SK-N-SH (cell line): ENCODE measurements around the gene COL9A3. TPM values are rescaled to one million over a fixed set of nuclear protein-coding genes. Genes with fewer than 3 reads are reported as not detected.

Experiments
- CTCF ChIA-PET: fragments of 300-600, 350-600 bp; formaldehyde crosslinking; extraction: SDS; loops from one replicate; lab custom pipeline; 2021; lab: Yijun Ruan, JAX
- POLR2A ChIA-PET: fragments of 350-600 bp; sonication (Branson Sonifier 250); formaldehyde crosslinking; extraction: SDS; loops from one replicate; lab custom pipeline; 2020; ENCODE audit warnings: antibody characterized with exemption, inconsistent platforms; lab: Yijun Ruan, JAX
- DNase-seq: peaks from one replicate; pipeline ENCODE4 v3.0.0; 2012
- H2AFZ ChIP-seq: fragments of 200-600 bp; sonication (generic); 2 replicates; pipeline ENCODE4 v1.8.1; 2016; ENCODE audit warnings: antibody characterized with exemption, mild to moderate bottlenecking, low read depth
- H3F3A ChIP-seq: fragments of 200-600 bp; sonication (generic); replicated peaks from 2 replicates; pipeline ENCODE3; 2016; ENCODE audit warnings: antibody characterized with exemption, mild to moderate bottlenecking; ENCODE audit not compliant: insufficient read depth
- H3K27ac ChIP-seq, 2 experiments: fragments of 200-500 bp in 1 of 2; fragments of 200-600 bp in 1 of 2; sonication (Bioruptor generic) in 1 of 2; sonication (generic), shearing (Covaris generic) in 1 of 2; 2 replicates each; pipeline versions ENCODE4 v1.5.1 to v1.6.1; 2014 to 2016; ENCODE audit warnings: low read depth in 2 of 2, inconsistent platforms in 1 of 2, low read length in 1 of 2, mild to moderate bottlenecking in 1 of 2, mixed read lengths in 1 of 2
- H3K27me3 ChIP-seq: fragments of 200-600 bp; sonication (generic), shearing (Covaris generic); 2 replicates; pipeline ENCODE4 v1.6.1; 2016; ENCODE audit warnings: mixed run types; ENCODE audit not compliant: insufficient read depth
- H3K36me3 ChIP-seq, 2 experiments: fragments of 200-500 bp in 1 of 2; fragments of 200-600 bp in 1 of 2; sonication (Bioruptor generic) in 1 of 2; sonication (generic) in 1 of 2; replicated peaks in 1 of 2; 2 replicates each; pipeline versions ENCODE3 to v1.5.1; 2014 to 2016; ENCODE audit warnings: low read length in 1 of 2, mild to moderate bottlenecking in 1 of 2; ENCODE audit not compliant: insufficient read depth in 2 of 2, control insufficient read depth in 1 of 2
- H3K4me1 ChIP-seq, 2 experiments: fragments of 200-500 bp in 1 of 2; fragments of 200-600 bp in 1 of 2; sonication (Bioruptor generic) in 1 of 2; sonication (generic), shearing (Covaris generic) in 1 of 2; 2 replicates each; pipeline versions ENCODE4 v1.5.1 to v1.6.1; 2014 to 2016; ENCODE audit warnings: low read depth in 1 of 2, low read length in 1 of 2, mixed run types in 1 of 2; ENCODE audit not compliant: insufficient read depth in 2 of 2, control insufficient read depth in 1 of 2
- H3K4me2 ChIP-seq: fragments of 200-600 bp; sonication (generic), shearing (Covaris generic); 2 replicates; pipeline ENCODE4 v1.6.1; 2017; ENCODE audit warnings: mixed run types
- H3K4me3 ChIP-seq, 2 experiments: fragments of 200-500 bp in 1 of 2; fragments of 200-600 bp in 1 of 2; sonication (Bioruptor generic) in 1 of 2; sonication (generic), shearing (Covaris generic) in 1 of 2; 2 replicates each; pipeline versions ENCODE4 v1.5.1 to v1.8.1; 2014 to 2016; ENCODE audit warnings: low read depth in 2 of 2, inconsistent platforms in 1 of 2, low read length in 1 of 2, mild to moderate bottlenecking in 1 of 2, mixed read lengths in 1 of 2, moderate library complexity in 1 of 2
- H3K79me2 ChIP-seq: fragments of 200-600 bp; sonication (generic); 2 replicates; pipeline ENCODE4 v1.8.1; 2017; ENCODE audit warnings: mild to moderate bottlenecking; ENCODE audit not compliant: insufficient read depth
- H3K9ac ChIP-seq: fragments of 200-600 bp; sonication (generic); 2 replicates; pipeline ENCODE4 v1.6.1; 2017; ENCODE audit warnings: mixed run types
- H3K9me2 ChIP-seq: fragments of 200-600 bp; sonication (generic); 2 replicates; pipeline ENCODE4 v1.6.1; 2017; ENCODE audit warnings: mixed run types
- H3K9me3 ChIP-seq: fragments of 200-600 bp; sonication (generic); 2 replicates; pipeline ENCODE4 v1.6.1; 2017; ENCODE audit warnings: mixed run types, mild to moderate bottlenecking, moderate library complexity
- H4K20me1 ChIP-seq: fragments of 200-600 bp; sonication (generic); 2 replicates; pipeline ENCODE4 v1.6.1; 2017; ENCODE audit warnings: mild to moderate bottlenecking, mixed run types; ENCODE audit not compliant: insufficient read depth
- CHD2 ChIP-seq: fragments of 150-350 bp; IDR thresholded peaks from 2 replicates; pipeline ENCODE4 v1.6.1; 2018; ENCODE audit warnings: low read length; ENCODE audit not compliant: partially characterized antibody
- CTCF ChIP-seq: fragments of 200-600 bp; sonication (generic); IDR thresholded peaks from 2 replicates; pipeline ENCODE4 v1.6.1; 2017; ENCODE audit warnings: antibody characterized with exemption, mild to moderate bottlenecking, moderate library complexity
- ELF1 ChIP-seq: IDR thresholded peaks from 2 replicates; pipeline ENCODE4 v1.4.0; 2012
- EP300 ChIP-seq, 2 experiments: IDR thresholded peaks; 2 replicates each; pipeline versions ENCODE4 v1.4.0 to v1.6.1; 2012; ENCODE audit warnings: borderline replicate concordance in 1 of 2, low read depth in 1 of 2, low read length in 1 of 2
- GABPA ChIP-seq: IDR thresholded peaks from 2 replicates; pipeline ENCODE4 v1.4.0; 2012; ENCODE audit warnings: low read depth, mild to moderate bottlenecking
- MAX ChIP-seq: IDR thresholded peaks from 2 replicates; pipeline ENCODE4 v1.4.0; 2012; ENCODE audit warnings: low read depth
- NRF1 ChIP-seq: IDR thresholded peaks from 2 replicates; pipeline ENCODE4 v1.6.1; 2012; ENCODE audit warnings: low read depth, mild to moderate bottlenecking, low read length
- PBX3 ChIP-seq: IDR thresholded peaks from 2 replicates; pipeline ENCODE4; 2012
- RAD21 ChIP-seq: IDR thresholded peaks from 2 replicates; pipeline ENCODE4 v1.6.1; 2012; ENCODE audit warnings: mild to moderate bottlenecking, low read length
- RCOR1 ChIP-seq: fragments of 150-350 bp; IDR thresholded peaks from 2 replicates; pipeline ENCODE4 v1.6.1; 2017; ENCODE audit warnings: antibody characterized with exemption, low read length
- RFX5 ChIP-seq: IDR thresholded peaks from 2 replicates; pipeline ENCODE4 v1.6.1; 2012; ENCODE audit warnings: mild to moderate bottlenecking, improper control_type of control experiment, low read length
- SMC3 ChIP-seq: IDR thresholded peaks from 2 replicates; pipeline ENCODE4 v1.6.1; 2012; ENCODE audit warnings: low read depth, low read length, improper control_type of control experiment
- TAF1 ChIP-seq: IDR thresholded peaks from 2 replicates; pipeline ENCODE4 v1.6.1; 2012; ENCODE audit warnings: low read depth, mild to moderate bottlenecking, low read length, moderate library complexity, borderline replicate concordance
- TCF12 ChIP-seq: IDR thresholded peaks from 2 replicates; pipeline ENCODE4 v1.4.0; 2012
- YY1 ChIP-seq: IDR thresholded peaks from 2 replicates; pipeline ENCODE4 v1.4.0; 2012; ENCODE audit warnings: low read depth, mild to moderate bottlenecking
- ZBTB33 ChIP-seq: IDR thresholded peaks from 2 replicates; pipeline ENCODE4 v1.4.0; 2012; ENCODE audit warnings: low read depth, borderline replicate concordance
- WGBS: methylation state at CpG from one replicate; pipeline ENCODE4 v1.1.6; 2017; ENCODE audit warnings: low lambda C conversion rate; 5-methylcytosine and 5-hydroxymethylcytosine counted together
- polyA plus RNA-seq, 3 experiments: library from polyadenylated mRNA; depleted of rRNA; stranded (reverse); fragments of >200 nt; gene quantifications; 2 replicates each; pipeline ENCODE4 v1.2.3, GENCODE V29; 2012

The COL9A3 gene
- polyA plus RNA-seq, 1 of the 3 experiments (the other 2 are of a cell fraction), result 2.5 TPM

- TF ChIP-seq ZBTB33 (no peak), RFX5 (no peak), RAD21 (no peak), TAF1 (no peak), ELF1 (no peak)
Observed at GRCh38 chr20:62771396-62772102, 45.3 kb upstream of the COL9A3 start (continued).

GRCh38 chr20:62772103-62772611 lies 44.7 kb upstream of the COL9A3 start:
- CTCF ChIA-PET, result no interaction called here
- H3K27me3 ChIP-seq, result no peaks in the 10 kb centered on the region

More at GRCh38 chr20:62772103-62772611, 44.7 kb upstream of the COL9A3 start:
- Histone ChIP-seq H3K9me2 (no peaks in the 10 kb centered on the region), H3K9me3 (no peaks in the 10 kb centered on the region), H3K4me2 (no peak overlapping the region), H3K27ac (no peak overlapping the region), H3K9ac (no peak overlapping the region), H3K79me2 (no peaks in the 10 kb centered on the region), H3F3A (no peaks in the 10 kb centered on the region), H3K4me3 (no peak overlapping the region), H2AFZ (no peak overlapping the region), H3K4me1 (peaks cover 0 to 22% of the 10 kb centered on the region in 2 experiments; a peak in 1 of 4 replicates), H3K36me3 (no peaks in the 10 kb centered on the region), H4K20me1 (no peaks in the 10 kb centered on the region)
- 84% methylated on average over 18 of the region's 23 CpGs for WGBS
- no peak for DNase-seq
- TF ChIP-seq MAX (no peak), SMC3 (no peak), CHD2 (no peak), RCOR1 (no peak), EP300 (IDR thresholded peaks at IDR 0.05; ENCODE audit: borderline replicate concordance in 1 of 2, low read depth in 1 of 2, low read length in 1 of 2) (no peak), GABPA (no peak), TAF1 (no peak), CTCF (no peak), TCF12 (no peak), YY1 (no peak), ZBTB33 (no peak), PBX3 (no peak), NRF1 (no peak)
- POLR2A ChIA-PET, result interaction anchor here (0.6 kb wide), 1 partner anchor 416 kb away, joined by 3 read pairs; no protein-coding TSS in a partner anchor
